GM12864 (cell line): Measurements from ENCODE around the gene MFRP.

ENCODE experiments used
- DNase-seq: peaks from one replicate; pipeline ENCODE4 v3.0.0-alpha.2; 2011; ENCODE audit warnings: low read depth
- H3K4me3 ChIP-seq: 2 replicates; pipeline ENCODE4 v1.5.1; 2011; ENCODE audit warnings: mild to moderate bottlenecking, low read depth, low read length, control low read depth
- TF ChIP-seq, protein P1 (sequence below): IDR thresholded peaks from 2 replicates; pipeline ENCODE4 v1.5.1; 2011; ENCODE audit warnings: low read depth, mild to moderate bottlenecking, moderate library complexity, low read length, control low read depth, inconsistent platforms; ENCODE audit errors: missing control alignments

MFRP gene

DNA sequence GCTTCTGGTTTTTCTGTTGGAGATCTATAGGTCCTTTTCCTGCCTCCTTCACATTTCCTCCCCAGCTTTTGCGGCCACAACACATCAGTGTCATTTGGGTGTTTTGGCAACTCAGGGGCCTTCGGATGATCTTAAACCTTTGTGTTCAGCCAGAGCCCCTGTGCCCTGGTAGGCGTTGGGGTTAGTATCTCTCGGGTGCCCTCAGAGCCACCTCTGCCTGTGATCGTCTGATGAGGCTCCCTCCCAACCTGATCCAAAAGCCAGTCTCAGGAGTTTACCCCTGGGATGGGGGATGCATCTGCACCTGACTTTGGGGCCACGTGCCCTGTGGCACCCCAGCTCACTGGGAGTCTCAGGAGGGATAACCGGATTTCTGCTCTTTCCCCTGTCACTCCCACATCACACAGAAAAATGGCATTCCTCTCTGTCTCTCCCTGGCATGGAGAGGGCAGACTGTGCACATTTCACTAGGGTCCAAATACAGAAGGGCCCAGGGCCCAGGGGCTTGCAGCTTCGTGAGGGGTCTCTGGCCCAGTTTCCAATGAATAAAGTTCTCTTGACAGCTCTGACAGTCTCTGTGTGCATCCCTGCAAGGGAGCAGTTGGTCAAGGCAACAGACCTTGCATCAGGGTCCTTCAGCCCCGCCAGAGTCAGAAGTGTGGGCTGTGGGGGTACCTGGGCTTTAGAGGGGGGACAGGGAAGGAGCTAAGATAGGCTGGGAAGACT is 9.6 kb downstream of the MFRP start:
- no peak overlapping the region for H3K4me3 ChIP-seq
- TF ChIP-seq, protein P1, sequence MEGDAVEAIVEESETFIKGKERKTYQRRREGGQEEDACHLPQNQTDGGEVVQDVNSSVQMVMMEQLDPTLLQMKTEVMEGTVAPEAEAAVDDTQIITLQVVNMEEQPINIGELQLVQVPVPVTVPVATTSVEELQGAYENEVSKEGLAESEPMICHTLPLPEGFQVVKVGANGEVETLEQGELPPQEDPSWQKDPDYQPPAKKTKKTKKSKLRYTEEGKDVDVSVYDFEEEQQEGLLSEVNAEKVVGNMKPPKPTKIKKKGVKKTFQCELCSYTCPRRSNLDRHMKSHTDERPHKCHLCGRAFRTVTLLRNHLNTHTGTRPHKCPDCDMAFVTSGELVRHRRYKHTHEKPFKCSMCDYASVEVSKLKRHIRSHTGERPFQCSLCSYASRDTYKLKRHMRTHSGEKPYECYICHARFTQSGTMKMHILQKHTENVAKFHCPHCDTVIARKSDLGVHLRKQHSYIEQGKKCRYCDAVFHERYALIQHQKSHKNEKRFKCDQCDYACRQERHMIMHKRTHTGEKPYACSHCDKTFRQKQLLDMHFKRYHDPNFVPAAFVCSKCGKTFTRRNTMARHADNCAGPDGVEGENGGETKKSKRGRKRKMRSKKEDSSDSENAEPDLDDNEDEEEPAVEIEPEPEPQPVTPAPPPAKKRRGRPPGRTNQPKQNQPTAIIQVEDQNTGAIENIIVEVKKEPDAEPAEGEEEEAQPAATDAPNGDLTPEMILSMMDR: no peak
- DNase-seq: no peak

DNA sequence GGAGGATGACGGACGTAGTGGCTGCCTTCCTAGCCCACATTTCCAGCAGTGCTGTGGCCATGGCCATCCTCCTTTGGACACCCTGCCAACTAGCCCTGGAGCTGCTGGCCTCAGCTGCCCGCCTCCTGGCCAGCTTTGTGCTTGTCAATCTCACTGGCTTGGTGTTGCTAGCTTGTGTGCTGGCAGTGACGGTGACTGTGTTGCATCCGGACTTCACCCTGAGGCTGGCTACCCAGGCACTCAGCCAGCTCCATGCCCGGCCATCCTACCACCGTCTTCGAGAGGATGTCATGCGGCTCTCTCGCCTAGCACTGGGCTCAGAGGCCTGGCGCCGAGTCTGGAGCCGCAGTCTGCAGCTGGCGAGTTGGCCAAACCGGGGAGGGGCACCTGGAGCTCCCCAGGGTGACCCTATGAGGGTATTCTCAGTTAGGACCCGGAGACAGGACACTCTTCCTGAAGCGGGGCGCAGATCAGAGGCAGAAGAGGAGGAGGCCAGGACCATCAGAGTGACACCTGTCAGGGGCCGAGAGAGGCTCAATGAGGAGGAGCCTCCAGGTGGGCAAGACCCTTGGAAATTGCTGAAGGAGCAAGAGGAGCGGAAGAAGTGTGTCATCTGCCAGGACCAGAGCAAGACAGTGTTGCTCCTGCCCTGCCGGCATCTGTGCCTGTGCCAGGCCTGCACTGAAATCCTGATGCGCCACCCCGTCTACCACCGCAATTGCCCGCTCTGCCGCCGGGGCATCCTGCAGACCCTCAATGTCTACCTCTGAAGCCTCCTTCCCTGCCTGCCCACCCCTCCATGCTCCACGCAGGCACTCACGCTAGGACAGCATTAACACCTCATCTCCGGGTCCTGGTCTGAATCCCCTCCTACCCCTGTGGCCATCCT is 10.6 kb downstream of the MFRP start:
- peak overlapping the region; percentile 99; the same call in 1 of the 2 replicates for H3K4me3 ChIP-seq
- no peak for DNase-seq
- TF ChIP-seq, protein P1: no peak

GRCh38 chr11:119335091-119335654 is 11.3 kb downstream of the MFRP start:
- TF ChIP-seq, protein P1: no peak
- H3K4me3 ChIP-seq: peak overlapping the region; percentile 99
- no peak for DNase-seq

- TF ChIP-seq, protein P1: no peak
- peak within 1 kb of the TSS; percentile 99 for H3K4me3 ChIP-seq
- DNase-seq: peak; percentile 97
These were observed 12.2 kb downstream of the MFRP start, which contains the start of gene RNF26 for GRCh38 chr11:119334174-119334930. TSS of gene RNF26 (plus strand) at chr11:119334527. CDS start at chr11:119335123, 596 bp downstream.

GRCh38 chr11:119332111-119332765 is 14.3 kb downstream of the MFRP start:
- no peak for DNase-seq
- no peak overlapping the region for H3K4me3 ChIP-seq
- TF ChIP-seq, protein P1: no peak

- no peak overlapping the region for H3K4me3 ChIP-seq
- TF ChIP-seq, protein P1: no peak
- DNase-seq: no peak
These were observed 16.3 kb downstream of the MFRP start for GRCh38 chr11:119330237-119330636.
